ENCODE data around the gene SF3B6. TPM values are rescaled to one million over a fixed set of nuclear protein-coding genes. Genes with fewer than 3 reads are reported as not detected.
"Not testable (repeated sequence)": the region's sequence is repeated elsewhere in the genome, so short reads cannot be mapped to it uniquely, and the experiment has no call there.

Gene SF3B6
- total RNA-seq, 1 donor from 2014 or later = 76.5 TPM

- no peaks in the 10 kb centered on the region for H3K27me3 Mint-ChIP-seq (ENCODE audit: unreplicated experiment)
- H3K4me3 Mint-ChIP-seq (ENCODE audit: unreplicated experiment) = no peak overlapping the region
- TF ChIP-seq, protein P1, sequence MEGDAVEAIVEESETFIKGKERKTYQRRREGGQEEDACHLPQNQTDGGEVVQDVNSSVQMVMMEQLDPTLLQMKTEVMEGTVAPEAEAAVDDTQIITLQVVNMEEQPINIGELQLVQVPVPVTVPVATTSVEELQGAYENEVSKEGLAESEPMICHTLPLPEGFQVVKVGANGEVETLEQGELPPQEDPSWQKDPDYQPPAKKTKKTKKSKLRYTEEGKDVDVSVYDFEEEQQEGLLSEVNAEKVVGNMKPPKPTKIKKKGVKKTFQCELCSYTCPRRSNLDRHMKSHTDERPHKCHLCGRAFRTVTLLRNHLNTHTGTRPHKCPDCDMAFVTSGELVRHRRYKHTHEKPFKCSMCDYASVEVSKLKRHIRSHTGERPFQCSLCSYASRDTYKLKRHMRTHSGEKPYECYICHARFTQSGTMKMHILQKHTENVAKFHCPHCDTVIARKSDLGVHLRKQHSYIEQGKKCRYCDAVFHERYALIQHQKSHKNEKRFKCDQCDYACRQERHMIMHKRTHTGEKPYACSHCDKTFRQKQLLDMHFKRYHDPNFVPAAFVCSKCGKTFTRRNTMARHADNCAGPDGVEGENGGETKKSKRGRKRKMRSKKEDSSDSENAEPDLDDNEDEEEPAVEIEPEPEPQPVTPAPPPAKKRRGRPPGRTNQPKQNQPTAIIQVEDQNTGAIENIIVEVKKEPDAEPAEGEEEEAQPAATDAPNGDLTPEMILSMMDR (IDR thresholded peaks at IDR 0.05; ENCODE audit: partially characterized antibody, unreplicated experiment) = no peak
- DNase-seq = no peak
- no peaks in the 10 kb centered on the region for H3K4me1 Mint-ChIP-seq (ENCODE audit: low read depth, unreplicated experiment)
- H3K27ac Mint-ChIP-seq (ENCODE audit: unreplicated experiment) = no peak overlapping the region
- H3K36me3 Mint-ChIP-seq (ENCODE audit: unreplicated experiment) = peaks cover 18% of the 10 kb centered on the region
- H3K9me3 Mint-ChIP-seq (ENCODE audit: unreplicated experiment) = peaks cover 5% of the 10 kb centered on the region
Measured at GRCh38 chr2:24110660-24111303, 34.7 kb upstream of the SF3B6 start.

DNA sequence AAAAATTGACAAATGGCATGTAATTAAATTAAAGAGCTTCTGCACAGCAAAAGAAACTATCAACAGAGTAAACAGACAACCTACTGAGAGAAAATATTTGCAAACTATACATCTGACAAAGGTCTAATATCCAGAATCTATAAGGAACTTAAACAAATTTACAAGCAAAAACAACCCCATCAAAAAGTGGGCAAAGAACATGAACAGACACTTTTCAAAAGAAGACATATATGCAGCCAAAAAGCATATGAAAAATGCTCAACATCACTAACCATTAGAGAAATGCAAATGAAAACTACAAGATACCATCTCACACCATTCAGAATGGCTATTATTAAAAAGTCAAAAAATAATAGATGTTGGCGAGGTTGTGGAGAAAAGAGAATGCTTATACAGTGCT lies 33.3 kb upstream of the SF3B6 start:
- not testable (repeated sequence) for H3K4me1 Mint-ChIP-seq (ENCODE audit: low read depth, unreplicated experiment); H3K4me3 Mint-ChIP-seq (ENCODE audit: unreplicated experiment); H3K27ac Mint-ChIP-seq (ENCODE audit: unreplicated experiment); H3K9me3 Mint-ChIP-seq (ENCODE audit: unreplicated experiment); H3K27me3 Mint-ChIP-seq (ENCODE audit: unreplicated experiment); DNase-seq
- peaks cover 23% of the 10 kb centered on the region for H3K36me3 Mint-ChIP-seq (ENCODE audit: unreplicated experiment)

DNA sequence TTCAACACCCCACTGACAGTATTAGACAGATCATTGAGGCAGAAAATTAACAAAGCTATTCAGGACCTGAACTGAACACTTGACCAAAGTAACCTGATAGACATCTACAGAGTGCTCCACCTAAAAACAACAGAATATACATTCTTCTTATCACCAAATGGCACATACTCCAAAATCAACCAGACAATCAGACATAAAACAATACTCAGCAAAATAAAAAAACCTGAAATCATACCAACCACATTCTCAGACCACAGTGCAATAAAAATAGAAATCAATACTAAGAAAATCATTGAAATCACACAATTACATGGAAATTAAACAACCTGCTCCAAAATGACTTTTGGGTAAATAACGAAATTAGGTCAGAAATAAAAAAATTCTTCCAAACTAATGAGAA lies 31.2 kb upstream of the SF3B6 start:
- Mint-ChIP-seq H3K4me1 (ENCODE audit: low read depth, unreplicated experiment) (peaks cover 1% of the 10 kb centered on the region), H3K27ac (ENCODE audit: unreplicated experiment) (no peak overlapping the region), H3K4me3 (ENCODE audit: unreplicated experiment) (no peak overlapping the region)

GRCh38 chr2:24106786-24107185 lies 30.7 kb upstream of the SF3B6 start:
- peaks cover 33% of the 10 kb centered on the region for H3K36me3 Mint-ChIP-seq (ENCODE audit: unreplicated experiment)
- H3K27me3 Mint-ChIP-seq (ENCODE audit: unreplicated experiment) = peaks cover 3% of the 10 kb centered on the region
- TF ChIP-seq, protein P1 (IDR thresholded peaks at IDR 0.05; ENCODE audit: partially characterized antibody, unreplicated experiment) = no peak
- no peak overlapping the region for H3K27ac Mint-ChIP-seq (ENCODE audit: unreplicated experiment)
- DNase-seq = no peak
- H3K9me3 Mint-ChIP-seq (ENCODE audit: unreplicated experiment) = peaks cover 9% of the 10 kb centered on the region
- H3K4me1 Mint-ChIP-seq (ENCODE audit: low read depth, unreplicated experiment) = peaks cover 1% of the 10 kb centered on the region
- H3K4me3 Mint-ChIP-seq (ENCODE audit: unreplicated experiment) = no peak overlapping the region

More for the DNA sequence above, 31.2 kb upstream of the SF3B6 start:
- Mint-ChIP-seq H3K9me3 (ENCODE audit: unreplicated experiment) (peaks cover 9% of the 10 kb centered on the region), H3K27me3 (ENCODE audit: unreplicated experiment) (peaks cover 3% of the 10 kb centered on the region), H3K36me3 (ENCODE audit: unreplicated experiment) (peaks cover 33% of the 10 kb centered on the region)
- no peak for DNase-seq
- TF ChIP-seq, protein P1 (IDR thresholded peaks at IDR 0.05; ENCODE audit: partially characterized antibody, unreplicated experiment) = no peak

GRCh38 chr2:24105816-24106215 lies 29.7 kb upstream of the SF3B6 start:
- Mint-ChIP-seq H3K27me3 (ENCODE audit: unreplicated experiment) (peaks cover 3% of the 10 kb centered on the region), H3K36me3 (ENCODE audit: unreplicated experiment) (peaks cover 33% of the 10 kb centered on the region), H3K27ac (ENCODE audit: unreplicated experiment) (no peak overlapping the region), H3K4me1 (ENCODE audit: low read depth, unreplicated experiment) (peaks cover 1% of the 10 kb centered on the region), H3K4me3 (ENCODE audit: unreplicated experiment) (no peak overlapping the region), H3K9me3 (ENCODE audit: unreplicated experiment) (peaks cover 9% of the 10 kb centered on the region)
- TF ChIP-seq, protein P1 (IDR thresholded peaks at IDR 0.05; ENCODE audit: partially characterized antibody, unreplicated experiment) = no peak
- no peak for DNase-seq

Measured in glutamatergic neuron (in vitro differentiated cells).